SK-N-SH (cell line): ENCODE data around the gene ACAP2. TPM values are rescaled to one million over a fixed set of nuclear protein-coding genes. Genes with fewer than 3 reads are reported as not detected.

Experiments
- CTCF ChIA-PET: fragments of 300-600, 350-600 bp; formaldehyde crosslinking; extraction: SDS; loops from one replicate; lab custom pipeline; 2021; lab: Yijun Ruan, JAX
- POLR2A ChIA-PET: fragments of 350-600 bp; sonication (Branson Sonifier 250); formaldehyde crosslinking; extraction: SDS; loops from one replicate; lab custom pipeline; 2020; ENCODE audit warnings: antibody characterized with exemption, inconsistent platforms; lab: Yijun Ruan, JAX
- DNase-seq: peaks from one replicate; pipeline ENCODE4 v3.0.0; 2012
- H2AFZ ChIP-seq: fragments of 200-600 bp; sonication (generic); 2 replicates; pipeline ENCODE4 v1.8.1; 2016; ENCODE audit warnings: antibody characterized with exemption, mild to moderate bottlenecking, low read depth
- H3F3A ChIP-seq: fragments of 200-600 bp; sonication (generic); replicated peaks from 2 replicates; pipeline ENCODE3; 2016; ENCODE audit warnings: antibody characterized with exemption, mild to moderate bottlenecking; ENCODE audit not compliant: insufficient read depth
- H3K27ac ChIP-seq, 2 experiments: fragments of 200-500 bp in 1 of 2; fragments of 200-600 bp in 1 of 2; sonication (Bioruptor generic) in 1 of 2; sonication (generic), shearing (Covaris generic) in 1 of 2; 2 replicates each; pipeline versions ENCODE4 v1.5.1 to v1.6.1; 2014 to 2016; ENCODE audit warnings: low read depth in 2 of 2, inconsistent platforms in 1 of 2, low read length in 1 of 2, mild to moderate bottlenecking in 1 of 2, mixed read lengths in 1 of 2
- H3K27me3 ChIP-seq: fragments of 200-600 bp; sonication (generic), shearing (Covaris generic); 2 replicates; pipeline ENCODE4 v1.6.1; 2016; ENCODE audit warnings: mixed run types; ENCODE audit not compliant: insufficient read depth
- H3K36me3 ChIP-seq, 2 experiments: fragments of 200-500 bp in 1 of 2; fragments of 200-600 bp in 1 of 2; sonication (Bioruptor generic) in 1 of 2; sonication (generic) in 1 of 2; replicated peaks in 1 of 2; 2 replicates each; pipeline versions ENCODE3 to v1.5.1; 2014 to 2016; ENCODE audit warnings: low read length in 1 of 2, mild to moderate bottlenecking in 1 of 2; ENCODE audit not compliant: insufficient read depth in 2 of 2, control insufficient read depth in 1 of 2
- H3K4me1 ChIP-seq, 2 experiments: fragments of 200-500 bp in 1 of 2; fragments of 200-600 bp in 1 of 2; sonication (Bioruptor generic) in 1 of 2; sonication (generic), shearing (Covaris generic) in 1 of 2; 2 replicates each; pipeline versions ENCODE4 v1.5.1 to v1.6.1; 2014 to 2016; ENCODE audit warnings: low read depth in 1 of 2, low read length in 1 of 2, mixed run types in 1 of 2; ENCODE audit not compliant: insufficient read depth in 2 of 2, control insufficient read depth in 1 of 2
- H3K4me2 ChIP-seq: fragments of 200-600 bp; sonication (generic), shearing (Covaris generic); 2 replicates; pipeline ENCODE4 v1.6.1; 2017; ENCODE audit warnings: mixed run types
- H3K4me3 ChIP-seq, 2 experiments: fragments of 200-500 bp in 1 of 2; fragments of 200-600 bp in 1 of 2; sonication (Bioruptor generic) in 1 of 2; sonication (generic), shearing (Covaris generic) in 1 of 2; 2 replicates each; pipeline versions ENCODE4 v1.5.1 to v1.8.1; 2014 to 2016; ENCODE audit warnings: low read depth in 2 of 2, inconsistent platforms in 1 of 2, low read length in 1 of 2, mild to moderate bottlenecking in 1 of 2, mixed read lengths in 1 of 2, moderate library complexity in 1 of 2
- H3K79me2 ChIP-seq: fragments of 200-600 bp; sonication (generic); 2 replicates; pipeline ENCODE4 v1.8.1; 2017; ENCODE audit warnings: mild to moderate bottlenecking; ENCODE audit not compliant: insufficient read depth
- H3K9ac ChIP-seq: fragments of 200-600 bp; sonication (generic); 2 replicates; pipeline ENCODE4 v1.6.1; 2017; ENCODE audit warnings: mixed run types
- H3K9me2 ChIP-seq: fragments of 200-600 bp; sonication (generic); 2 replicates; pipeline ENCODE4 v1.6.1; 2017; ENCODE audit warnings: mixed run types
- H3K9me3 ChIP-seq: fragments of 200-600 bp; sonication (generic); 2 replicates; pipeline ENCODE4 v1.6.1; 2017; ENCODE audit warnings: mixed run types, mild to moderate bottlenecking, moderate library complexity
- H4K20me1 ChIP-seq: fragments of 200-600 bp; sonication (generic); 2 replicates; pipeline ENCODE4 v1.6.1; 2017; ENCODE audit warnings: mild to moderate bottlenecking, mixed run types; ENCODE audit not compliant: insufficient read depth
- CHD2 ChIP-seq: fragments of 150-350 bp; IDR thresholded peaks from 2 replicates; pipeline ENCODE4 v1.6.1; 2018; ENCODE audit warnings: low read length; ENCODE audit not compliant: partially characterized antibody
- EP300 ChIP-seq, 2 experiments: IDR thresholded peaks; 2 replicates each; pipeline versions ENCODE4 v1.4.0 to v1.6.1; 2012; ENCODE audit warnings: borderline replicate concordance in 1 of 2, low read depth in 1 of 2, low read length in 1 of 2
- EZH2phosphoT487 ChIP-seq: fragments of 200-600 bp; sonication (generic); IDR thresholded peaks from 2 replicates; pipeline ENCODE4 v1.6.1; 2017; ENCODE audit warnings: low read depth, mixed run types, mild to moderate bottlenecking, antibody characterized with exemption, moderate library complexity, borderline replicate concordance
- FOXM1 ChIP-seq: IDR thresholded peaks from 2 replicates; pipeline ENCODE4 v1.4.0; 2012; ENCODE audit warnings: low read depth, mild to moderate bottlenecking
- GABPA ChIP-seq: IDR thresholded peaks from 2 replicates; pipeline ENCODE4 v1.4.0; 2012; ENCODE audit warnings: low read depth, mild to moderate bottlenecking
- GATA2 ChIP-seq: sonication (generic); formaldehyde crosslinking; IDR thresholded peaks from 2 replicates; pipeline ENCODE4 v1.5.0; 2020; ENCODE audit warnings: mild to moderate bottlenecking, missing genetic modification reagents
- MEF2A ChIP-seq: IDR thresholded peaks from 2 replicates; pipeline ENCODE4 v1.4.0; 2012; ENCODE audit warnings: low read depth, borderline replicate concordance
- NFIC ChIP-seq: IDR thresholded peaks from 2 replicates; pipeline ENCODE4 v1.4.0; 2012; ENCODE audit warnings: borderline replicate concordance
- PBX3 ChIP-seq: IDR thresholded peaks from 2 replicates; pipeline ENCODE4; 2012
- POLR2AphosphoS5 ChIP-seq: IDR thresholded peaks from 2 replicates; pipeline ENCODE4 v1.6.1; 2012; ENCODE audit warnings: low read depth, low read length
- RCOR1 ChIP-seq: fragments of 150-350 bp; IDR thresholded peaks from 2 replicates; pipeline ENCODE4 v1.6.1; 2017; ENCODE audit warnings: antibody characterized with exemption, low read length
- RXRA ChIP-seq: IDR thresholded peaks from 2 replicates; pipeline ENCODE4 v1.4.0; 2012; ENCODE audit warnings: low read depth, mild to moderate bottlenecking, borderline replicate concordance
- SIN3A ChIP-seq: IDR thresholded peaks from 2 replicates; pipeline ENCODE4 v1.6.1; 2012; ENCODE audit warnings: low read depth, mild to moderate bottlenecking, low read length, moderate library complexity, borderline replicate concordance
- SMC3 ChIP-seq: IDR thresholded peaks from 2 replicates; pipeline ENCODE4 v1.6.1; 2012; ENCODE audit warnings: low read depth, low read length, improper control_type of control experiment
- TAF1 ChIP-seq: IDR thresholded peaks from 2 replicates; pipeline ENCODE4 v1.6.1; 2012; ENCODE audit warnings: low read depth, mild to moderate bottlenecking, low read length, moderate library complexity, borderline replicate concordance
- TCF12 ChIP-seq: IDR thresholded peaks from 2 replicates; pipeline ENCODE4 v1.4.0; 2012
- USF2 ChIP-seq: fragments of 150-350 bp; IDR thresholded peaks from 2 replicates; pipeline ENCODE4 v1.6.1; 2017; ENCODE audit warnings: antibody characterized with exemption, low read length, low read depth, borderline replicate concordance
- ZBTB33 ChIP-seq: IDR thresholded peaks from 2 replicates; pipeline ENCODE4 v1.4.0; 2012; ENCODE audit warnings: low read depth, borderline replicate concordance
- WGBS: methylation state at CpG from one replicate; pipeline ENCODE4 v1.1.6; 2017; ENCODE audit warnings: low lambda C conversion rate; 5-methylcytosine and 5-hydroxymethylcytosine counted together
- polyA plus RNA-seq, 3 experiments: library from polyadenylated mRNA; depleted of rRNA; stranded (reverse); fragments of >200 nt; gene quantifications; 2 replicates each; pipeline ENCODE4 v1.2.3, GENCODE V29; 2012
- TF ChIP-seq, protein P1 (sequence below): fragments of 200-600 bp; sonication (generic); IDR thresholded peaks from 2 replicates; pipeline ENCODE4 v1.6.1; 2017; ENCODE audit warnings: antibody characterized with exemption, mild to moderate bottlenecking, moderate library complexity
- TF ChIP-seq, protein P2 (sequence below): fragments of 150-350 bp; IDR thresholded peaks from 2 replicates; pipeline ENCODE4 v1.6.1; 2016; ENCODE audit warnings: mild to moderate bottlenecking, low read depth, low read length

The ACAP2 gene
- polyA plus RNA-seq, 1 of the 3 experiments (the other 2 are of a cell fraction) = 6.8 TPM

DNA sequence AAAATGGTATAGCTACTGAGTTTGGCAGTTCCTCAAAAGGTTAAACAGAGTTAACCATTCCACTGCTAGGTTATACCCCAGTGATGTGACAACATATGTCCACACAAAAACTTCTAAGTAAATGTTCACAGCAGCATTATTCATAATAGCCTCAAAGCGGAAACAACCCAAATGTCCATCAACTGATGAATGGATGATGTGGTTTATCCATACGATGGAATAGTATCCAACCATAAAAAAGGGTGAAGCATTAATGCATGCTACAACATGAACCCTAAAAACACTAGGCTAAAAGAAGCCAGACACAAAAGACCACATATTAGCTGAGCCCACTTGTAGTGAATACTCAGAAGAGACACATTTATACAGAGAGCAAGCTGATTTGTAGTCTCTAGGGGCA, 180.9 kb downstream of the ACAP2 start:
- H3K4me2 ChIP-seq = no peak overlapping the region
- H3K4me3 ChIP-seq = no peak overlapping the region
- no peak for TF ChIP-seq TAF1
- no peak for TF ChIP-seq SIN3A
- no peak for TF ChIP-seq RCOR1
- no peak for TF ChIP-seq POLR2AphosphoS5
- no peak for TF ChIP-seq FOXM1
- TF ChIP-seq TCF12 = no peak
- no peak for TF ChIP-seq CHD2
- TF ChIP-seq, protein P1, sequence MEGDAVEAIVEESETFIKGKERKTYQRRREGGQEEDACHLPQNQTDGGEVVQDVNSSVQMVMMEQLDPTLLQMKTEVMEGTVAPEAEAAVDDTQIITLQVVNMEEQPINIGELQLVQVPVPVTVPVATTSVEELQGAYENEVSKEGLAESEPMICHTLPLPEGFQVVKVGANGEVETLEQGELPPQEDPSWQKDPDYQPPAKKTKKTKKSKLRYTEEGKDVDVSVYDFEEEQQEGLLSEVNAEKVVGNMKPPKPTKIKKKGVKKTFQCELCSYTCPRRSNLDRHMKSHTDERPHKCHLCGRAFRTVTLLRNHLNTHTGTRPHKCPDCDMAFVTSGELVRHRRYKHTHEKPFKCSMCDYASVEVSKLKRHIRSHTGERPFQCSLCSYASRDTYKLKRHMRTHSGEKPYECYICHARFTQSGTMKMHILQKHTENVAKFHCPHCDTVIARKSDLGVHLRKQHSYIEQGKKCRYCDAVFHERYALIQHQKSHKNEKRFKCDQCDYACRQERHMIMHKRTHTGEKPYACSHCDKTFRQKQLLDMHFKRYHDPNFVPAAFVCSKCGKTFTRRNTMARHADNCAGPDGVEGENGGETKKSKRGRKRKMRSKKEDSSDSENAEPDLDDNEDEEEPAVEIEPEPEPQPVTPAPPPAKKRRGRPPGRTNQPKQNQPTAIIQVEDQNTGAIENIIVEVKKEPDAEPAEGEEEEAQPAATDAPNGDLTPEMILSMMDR = no peak
- TF ChIP-seq EZH2phosphoT487 = no peak
- no peak for TF ChIP-seq GABPA
- TF ChIP-seq PBX3 = no peak
- no peak for TF ChIP-seq EP300 (IDR thresholded peaks at IDR 0.05; ENCODE audit: borderline replicate concordance in 1 of 2, low read depth in 1 of 2, low read length in 1 of 2)
- no peak for TF ChIP-seq NFIC
- TF ChIP-seq, protein P2, sequence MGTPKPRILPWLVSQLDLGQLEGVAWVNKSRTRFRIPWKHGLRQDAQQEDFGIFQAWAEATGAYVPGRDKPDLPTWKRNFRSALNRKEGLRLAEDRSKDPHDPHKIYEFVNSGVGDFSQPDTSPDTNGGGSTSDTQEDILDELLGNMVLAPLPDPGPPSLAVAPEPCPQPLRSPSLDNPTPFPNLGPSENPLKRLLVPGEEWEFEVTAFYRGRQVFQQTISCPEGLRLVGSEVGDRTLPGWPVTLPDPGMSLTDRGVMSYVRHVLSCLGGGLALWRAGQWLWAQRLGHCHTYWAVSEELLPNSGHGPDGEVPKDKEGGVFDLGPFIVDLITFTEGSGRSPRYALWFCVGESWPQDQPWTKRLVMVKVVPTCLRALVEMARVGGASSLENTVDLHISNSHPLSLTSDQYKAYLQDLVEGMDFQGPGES = no peak
- no peak for TF ChIP-seq GATA2 (CRISPR knock-in tag)
- no peak for TF ChIP-seq RXRA
- no peak for TF ChIP-seq ZBTB33
- TF ChIP-seq USF2 = no peak
- TF ChIP-seq MEF2A = no peak
- no peak for TF ChIP-seq SMC3
- TF ChIP-seq, all 33 proteins: peak for 0
- H3K79me2 ChIP-seq = peaks cover 53% of the 10 kb centered on the region
- 100% methylated on average over 2 of the region's 2 CpGs for WGBS
- no peak overlapping the region for H3K9ac ChIP-seq
- H3K27me3 ChIP-seq = no peaks in the 10 kb centered on the region
- no peaks in the 10 kb centered on the region for H3K9me2 ChIP-seq
- H3K4me1 ChIP-seq = peaks cover 18 to 35% of the 10 kb centered on the region in 2 experiments
- no peaks in the 10 kb centered on the region; the same call in 1 of the 2 replicates for H4K20me1 ChIP-seq
- DNase-seq = no peak
- POLR2A ChIA-PET = no interaction called here
- CTCF ChIA-PET = interaction anchor here (0.8 to 3.9 kb wide), 6 partner anchors 9 to 590 kb away, joined by 3 to 48 read pairs (median 16); partner anchors contain the start of genes LSG1 and XXYLT1
- H3K9me3 ChIP-seq = no peaks in the 10 kb centered on the region
- no peak overlapping the region for H3K27ac ChIP-seq
- no peak overlapping the region for H2AFZ ChIP-seq
- H3K36me3 ChIP-seq = peaks cover 0 to 4% of the 10 kb centered on the region in 2 experiments
- no peaks in the 10 kb centered on the region for H3F3A ChIP-seq
